HCT116 (cell line): Measurements from ENCODE around the gene KRTCAP2. TPM values are rescaled to one million over a fixed set of nuclear protein-coding genes. Genes with fewer than 3 reads are reported as not detected.

Experiments
- CEBPB ChIP-seq: IDR thresholded peaks from 2 replicates; pipeline ENCODE4 v1.6.1; 2012; ENCODE audit warnings: low read depth
- EZH2phosphoT487 ChIP-seq: fragments of 200-600 bp; IDR thresholded peaks from 2 replicates; pipeline ENCODE4 v1.6.1; 2018; ENCODE audit warnings: antibody characterized with exemption, borderline replicate concordance
- SIN3A ChIP-seq: IDR thresholded peaks from 2 replicates; pipeline ENCODE4 v1.6.1; 2012; ENCODE audit warnings: low read depth
- SP1 ChIP-seq: IDR thresholded peaks from 2 replicates; pipeline ENCODE4 v1.6.1; 2012; ENCODE audit warnings: low read depth
- TCF7L2 ChIP-seq: IDR thresholded peaks from 2 replicates; pipeline ENCODE4 v1.7.0; 2011; ENCODE audit warnings: borderline replicate concordance, inconsistent platforms; ENCODE audit not compliant: insufficient read depth, insufficient read length; ENCODE audit errors: extremely low read depth
- total RNA-seq: library from RNA; stranded (reverse); gene quantifications from one replicate; pipeline ENCODE4 v1.2.1, GENCODE V29; 2021; ENCODE audit not compliant: unreplicated experiment
- TF ChIP-seq, protein P1 (sequence below), 3 experiments: fragments of 200-600 bp in 1 of 3; sonication (generic) in 1 of 3; IDR thresholded peaks in 2 of 3; conservative IDR thresholded peaks in 1 of 3; 2 replicates each; pipeline ENCODE4 v1.5.1; 2012 to 2017; ENCODE audit warnings: low read depth in 2 of 3, low read length in 2 of 3, antibody characterized with exemption in 1 of 3, borderline replicate concordance in 1 of 3, control low read depth in 1 of 3, mild to moderate bottlenecking in 1 of 3, mixed read lengths in 1 of 3, mixed run types in 1 of 3, moderate library complexity in 1 of 3; ENCODE audit not compliant: insufficient read depth in 1 of 3
- TF ChIP-seq, protein P2 (sequence below): IDR thresholded peaks from 2 replicates; pipeline ENCODE4 v1.6.1; 2012; ENCODE audit warnings: low read depth

The KRTCAP2 gene
- total RNA-seq, 1 experiment from 2014 or later = 143 TPM

DNA sequence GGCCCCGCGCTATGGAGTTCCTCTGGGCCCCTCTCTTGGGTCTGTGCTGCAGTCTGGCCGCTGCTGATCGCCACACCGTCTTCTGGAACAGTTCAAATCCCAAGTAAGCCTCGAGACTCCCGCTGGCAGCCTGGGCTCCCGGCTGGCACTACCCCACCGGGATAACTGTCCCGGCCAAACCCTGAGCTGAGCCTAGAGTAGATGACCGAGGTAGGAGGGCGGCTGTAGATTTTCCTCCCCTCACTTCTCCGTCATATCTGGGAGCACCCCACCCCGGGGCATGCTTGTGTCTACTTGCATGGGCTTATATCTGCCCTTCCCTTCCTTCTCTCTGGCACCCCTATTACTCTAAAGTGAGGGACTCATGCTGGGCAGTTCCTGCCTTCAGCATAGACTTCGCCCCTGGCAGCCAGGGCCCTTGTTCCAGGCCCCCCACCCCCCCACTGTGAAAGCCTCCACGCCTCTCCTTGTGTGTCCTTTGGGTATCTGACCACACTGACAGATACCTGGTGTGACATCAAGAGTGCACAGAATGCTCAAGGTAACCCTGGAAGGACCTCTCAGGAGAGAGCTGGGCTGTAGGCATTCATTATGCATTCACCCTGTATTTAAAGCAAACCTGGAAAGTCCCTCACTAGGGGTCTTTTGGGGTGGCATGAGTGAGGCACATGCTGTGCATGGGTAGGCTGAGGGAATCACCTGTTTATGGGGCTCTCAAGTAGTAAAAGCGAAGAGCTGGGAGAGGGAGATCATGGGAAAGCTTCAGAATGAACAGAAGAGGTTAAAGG, 44.9 kb downstream of the KRTCAP2 start (continued):
- TF ChIP-seq, protein P1, sequence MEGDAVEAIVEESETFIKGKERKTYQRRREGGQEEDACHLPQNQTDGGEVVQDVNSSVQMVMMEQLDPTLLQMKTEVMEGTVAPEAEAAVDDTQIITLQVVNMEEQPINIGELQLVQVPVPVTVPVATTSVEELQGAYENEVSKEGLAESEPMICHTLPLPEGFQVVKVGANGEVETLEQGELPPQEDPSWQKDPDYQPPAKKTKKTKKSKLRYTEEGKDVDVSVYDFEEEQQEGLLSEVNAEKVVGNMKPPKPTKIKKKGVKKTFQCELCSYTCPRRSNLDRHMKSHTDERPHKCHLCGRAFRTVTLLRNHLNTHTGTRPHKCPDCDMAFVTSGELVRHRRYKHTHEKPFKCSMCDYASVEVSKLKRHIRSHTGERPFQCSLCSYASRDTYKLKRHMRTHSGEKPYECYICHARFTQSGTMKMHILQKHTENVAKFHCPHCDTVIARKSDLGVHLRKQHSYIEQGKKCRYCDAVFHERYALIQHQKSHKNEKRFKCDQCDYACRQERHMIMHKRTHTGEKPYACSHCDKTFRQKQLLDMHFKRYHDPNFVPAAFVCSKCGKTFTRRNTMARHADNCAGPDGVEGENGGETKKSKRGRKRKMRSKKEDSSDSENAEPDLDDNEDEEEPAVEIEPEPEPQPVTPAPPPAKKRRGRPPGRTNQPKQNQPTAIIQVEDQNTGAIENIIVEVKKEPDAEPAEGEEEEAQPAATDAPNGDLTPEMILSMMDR (IDR thresholded peaks at IDR 0.05 in 2 of 3, conservative IDR thresholded peaks at IDR 0.05 in 1 of 3; ENCODE audit: borderline replicate concordance in 1 of 3, insufficient read depth in 1 of 3, low read depth in 2 of 3, low read length in 2 of 3) = no peak
- TF ChIP-seq CEBPB (no peak), EZH2phosphoT487 (no peak), SIN3A (no peak), TCF7L2 (no peak), SP1 (no peak)
- TF ChIP-seq, protein P2, sequence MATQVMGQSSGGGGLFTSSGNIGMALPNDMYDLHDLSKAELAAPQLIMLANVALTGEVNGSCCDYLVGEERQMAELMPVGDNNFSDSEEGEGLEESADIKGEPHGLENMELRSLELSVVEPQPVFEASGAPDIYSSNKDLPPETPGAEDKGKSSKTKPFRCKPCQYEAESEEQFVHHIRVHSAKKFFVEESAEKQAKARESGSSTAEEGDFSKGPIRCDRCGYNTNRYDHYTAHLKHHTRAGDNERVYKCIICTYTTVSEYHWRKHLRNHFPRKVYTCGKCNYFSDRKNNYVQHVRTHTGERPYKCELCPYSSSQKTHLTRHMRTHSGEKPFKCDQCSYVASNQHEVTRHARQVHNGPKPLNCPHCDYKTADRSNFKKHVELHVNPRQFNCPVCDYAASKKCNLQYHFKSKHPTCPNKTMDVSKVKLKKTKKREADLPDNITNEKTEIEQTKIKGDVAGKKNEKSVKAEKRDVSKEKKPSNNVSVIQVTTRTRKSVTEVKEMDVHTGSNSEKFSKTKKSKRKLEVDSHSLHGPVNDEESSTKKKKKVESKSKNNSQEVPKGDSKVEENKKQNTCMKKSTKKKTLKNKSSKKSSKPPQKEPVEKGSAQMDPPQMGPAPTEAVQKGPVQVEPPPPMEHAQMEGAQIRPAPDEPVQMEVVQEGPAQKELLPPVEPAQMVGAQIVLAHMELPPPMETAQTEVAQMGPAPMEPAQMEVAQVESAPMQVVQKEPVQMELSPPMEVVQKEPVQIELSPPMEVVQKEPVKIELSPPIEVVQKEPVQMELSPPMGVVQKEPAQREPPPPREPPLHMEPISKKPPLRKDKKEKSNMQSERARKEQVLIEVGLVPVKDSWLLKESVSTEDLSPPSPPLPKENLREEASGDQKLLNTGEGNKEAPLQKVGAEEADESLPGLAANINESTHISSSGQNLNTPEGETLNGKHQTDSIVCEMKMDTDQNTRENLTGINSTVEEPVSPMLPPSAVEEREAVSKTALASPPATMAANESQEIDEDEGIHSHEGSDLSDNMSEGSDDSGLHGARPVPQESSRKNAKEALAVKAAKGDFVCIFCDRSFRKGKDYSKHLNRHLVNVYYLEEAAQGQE = no peak
